ENCODE measurements around the gene AGAP5. TPM values are rescaled to one million over a fixed set of nuclear protein-coding genes. Genes with fewer than 3 reads are reported as not detected.

The AGAP5 gene
- total and polyA plus RNA-seq, 2 of the 13 experiments (the other 11 are each of a cell fraction or from before 2014, with no cell fraction given): 5.3 to 7.9 TPM

DNA sequence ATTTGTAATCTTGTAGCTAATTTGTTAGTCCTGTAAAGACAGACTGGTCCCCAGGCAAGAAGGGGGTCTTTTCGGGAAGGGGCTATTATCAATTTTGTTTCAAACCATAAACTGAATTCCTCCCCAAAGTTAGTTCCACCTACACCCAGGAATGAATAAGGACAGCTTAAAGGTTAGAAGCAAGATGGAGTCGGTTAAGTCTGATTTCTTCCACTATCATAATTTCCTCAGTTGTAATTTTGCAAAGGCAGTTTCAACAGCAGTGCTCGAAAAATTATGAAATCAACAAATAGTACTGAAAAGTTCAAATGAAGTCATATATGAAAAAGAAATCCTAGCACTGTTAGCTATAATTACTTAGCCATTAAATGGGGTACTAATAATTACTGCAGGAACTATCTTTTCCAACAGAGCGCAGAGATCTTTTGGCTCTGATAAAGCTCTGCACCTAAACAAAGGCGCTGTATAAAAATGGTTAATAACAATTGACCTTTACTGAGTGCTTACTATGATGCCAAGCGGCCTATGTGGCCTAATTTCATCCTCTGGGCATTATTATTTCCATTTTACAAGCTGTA is 45.5 kb upstream of the AGAP5 start (continued):
- TF ChIP-seq, protein P1, sequence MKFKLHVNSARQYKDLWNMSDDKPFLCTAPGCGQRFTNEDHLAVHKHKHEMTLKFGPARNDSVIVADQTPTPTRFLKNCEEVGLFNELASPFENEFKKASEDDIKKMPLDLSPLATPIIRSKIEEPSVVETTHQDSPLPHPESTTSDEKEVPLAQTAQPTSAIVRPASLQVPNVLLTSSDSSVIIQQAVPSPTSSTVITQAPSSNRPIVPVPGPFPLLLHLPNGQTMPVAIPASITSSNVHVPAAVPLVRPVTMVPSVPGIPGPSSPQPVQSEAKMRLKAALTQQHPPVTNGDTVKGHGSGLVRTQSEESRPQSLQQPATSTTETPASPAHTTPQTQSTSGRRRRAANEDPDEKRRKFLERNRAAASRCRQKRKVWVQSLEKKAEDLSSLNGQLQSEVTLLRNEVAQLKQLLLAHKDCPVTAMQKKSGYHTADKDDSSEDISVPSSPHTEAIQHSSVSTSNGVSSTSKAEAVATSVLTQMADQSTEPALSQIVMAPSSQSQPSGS (CRISPR knock-in tag; IDR thresholded peaks at IDR 0.05): no peak
- TF ChIP-seq ZMYM2 (CRISPR knock-in tag; IDR thresholded peaks at IDR 0.05): no peak
- TF ChIP-seq KAT2B (IDR thresholded peaks at IDR 0.05; ENCODE audit: borderline replicate concordance, low read depth, low read length): no peak
- no peak; the same call in 1 of the 2 replicates for TF ChIP-seq ZNF558 (CRISPR knock-in tag; IDR thresholded peaks at IDR 0.05; ENCODE audit: borderline replicate concordance)
- TF ChIP-seq AGO2 (optimal IDR thresholded peaks at IDR 0.05; ENCODE audit: low read depth, low read length): no peak
- TF ChIP-seq, protein P2, sequence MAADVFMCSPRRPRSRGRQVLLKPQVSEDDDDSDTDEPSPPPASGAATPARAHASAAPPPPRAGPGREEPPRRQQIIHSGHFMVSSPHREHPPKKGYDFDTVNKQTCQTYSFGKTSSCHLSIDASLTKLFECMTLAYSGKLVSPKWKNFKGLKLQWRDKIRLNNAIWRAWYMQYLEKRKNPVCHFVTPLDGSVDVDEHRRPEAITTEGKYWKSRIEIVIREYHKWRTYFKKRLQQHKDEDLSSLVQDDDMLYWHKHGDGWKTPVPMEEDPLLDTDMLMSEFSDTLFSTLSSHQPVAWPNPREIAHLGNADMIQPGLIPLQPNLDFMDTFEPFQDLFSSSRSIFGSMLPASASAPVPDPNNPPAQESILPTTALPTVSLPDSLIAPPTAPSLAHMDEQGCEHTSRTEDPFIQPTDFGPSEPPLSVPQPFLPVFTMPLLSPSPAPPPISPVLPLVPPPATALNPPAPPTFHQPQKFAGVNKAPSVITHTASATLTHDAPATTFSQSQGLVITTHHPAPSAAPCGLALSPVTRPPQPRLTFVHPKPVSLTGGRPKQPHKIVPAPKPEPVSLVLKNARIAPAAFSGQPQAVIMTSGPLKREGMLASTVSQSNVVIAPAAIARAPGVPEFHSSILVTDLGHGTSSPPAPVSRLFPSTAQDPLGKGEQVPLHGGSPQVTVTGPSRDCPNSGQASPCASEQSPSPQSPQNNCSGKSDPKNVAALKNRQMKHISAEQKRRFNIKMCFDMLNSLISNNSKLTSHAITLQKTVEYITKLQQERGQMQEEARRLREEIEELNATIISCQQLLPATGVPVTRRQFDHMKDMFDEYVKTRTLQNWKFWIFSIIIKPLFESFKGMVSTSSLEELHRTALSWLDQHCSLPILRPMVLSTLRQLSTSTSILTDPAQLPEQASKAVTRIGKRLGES (CRISPR knock-in tag; IDR thresholded peaks at IDR 0.05; ENCODE audit: borderline replicate concordance): no peak
- TF ChIP-seq NFIC (IDR thresholded peaks at IDR 0.05; ENCODE audit: low read length): peak; percentile 50; the same call in 1 of the 2 replicates
- TF ChIP-seq GFI1 (CRISPR knock-in tag; IDR thresholded peaks at IDR 0.05; ENCODE audit: borderline replicate concordance): 0 out of 2 replicates have a peak, but pooled peaks have one; percentile 17
- TF ChIP-seq, protein P3, sequence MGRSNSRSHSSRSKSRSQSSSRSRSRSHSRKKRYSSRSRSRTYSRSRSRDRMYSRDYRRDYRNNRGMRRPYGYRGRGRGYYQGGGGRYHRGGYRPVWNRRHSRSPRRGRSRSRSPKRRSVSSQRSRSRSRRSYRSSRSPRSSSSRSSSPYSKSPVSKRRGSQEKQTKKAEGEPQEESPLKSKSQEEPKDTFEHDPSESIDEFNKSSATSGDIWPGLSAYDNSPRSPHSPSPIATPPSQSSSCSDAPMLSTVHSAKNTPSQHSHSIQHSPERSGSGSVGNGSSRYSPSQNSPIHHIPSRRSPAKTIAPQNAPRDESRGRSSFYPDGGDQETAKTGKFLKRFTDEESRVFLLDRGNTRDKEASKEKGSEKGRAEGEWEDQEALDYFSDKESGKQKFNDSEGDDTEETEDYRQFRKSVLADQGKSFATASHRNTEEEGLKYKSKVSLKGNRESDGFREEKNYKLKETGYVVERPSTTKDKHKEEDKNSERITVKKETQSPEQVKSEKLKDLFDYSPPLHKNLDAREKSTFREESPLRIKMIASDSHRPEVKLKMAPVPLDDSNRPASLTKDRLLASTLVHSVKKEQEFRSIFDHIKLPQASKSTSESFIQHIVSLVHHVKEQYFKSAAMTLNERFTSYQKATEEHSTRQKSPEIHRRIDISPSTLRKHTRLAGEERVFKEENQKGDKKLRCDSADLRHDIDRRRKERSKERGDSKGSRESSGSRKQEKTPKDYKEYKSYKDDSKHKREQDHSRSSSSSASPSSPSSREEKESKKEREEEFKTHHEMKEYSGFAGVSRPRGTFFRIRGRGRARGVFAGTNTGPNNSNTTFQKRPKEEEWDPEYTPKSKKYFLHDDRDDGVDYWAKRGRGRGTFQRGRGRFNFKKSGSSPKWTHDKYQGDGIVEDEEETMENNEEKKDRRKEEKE (IDR thresholded peaks at IDR 0.05): no peak
- no peak for TF ChIP-seq ATF1 (CRISPR knock-in tag; IDR thresholded peaks at IDR 0.05)
- TF ChIP-seq ZNF891 (CRISPR knock-in tag; IDR thresholded peaks at IDR 0.05): no peak
- TF ChIP-seq, protein P4, sequence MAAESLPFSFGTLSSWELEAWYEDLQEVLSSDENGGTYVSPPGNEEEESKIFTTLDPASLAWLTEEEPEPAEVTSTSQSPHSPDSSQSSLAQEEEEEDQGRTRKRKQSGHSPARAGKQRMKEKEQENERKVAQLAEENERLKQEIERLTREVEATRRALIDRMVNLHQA (CRISPR knock-in tag; IDR thresholded peaks at IDR 0.05): no peak
- TF ChIP-seq NAIF1 (CRISPR knock-in tag; IDR thresholded peaks at IDR 0.05; ENCODE audit: borderline replicate concordance): 0 out of 2 replicates have a peak, but pooled peaks have one; percentile 4
- TF ChIP-seq HDAC6 (IDR thresholded peaks at IDR 0.05; ENCODE audit: low read depth, low read length): no peak
- no peak for TF ChIP-seq CHD2 (IDR thresholded peaks at IDR 0.05; ENCODE audit: low read depth, low read length)
- no peak for TF ChIP-seq HES4 (CRISPR knock-in tag; IDR thresholded peaks at IDR 0.05; ENCODE audit: borderline replicate concordance)
- no peak for TF ChIP-seq ZNF451 (CRISPR knock-in tag; IDR thresholded peaks at IDR 0.05)
- TF ChIP-seq ZNF670 (CRISPR knock-in tag; IDR thresholded peaks at IDR 0.05; ENCODE audit: borderline replicate concordance): no peak
- 0 out of 2 replicates have a peak, but pooled peaks have one; percentile 55 for TF ChIP-seq MBD4 (IDR thresholded peaks at IDR 0.05; ENCODE audit: borderline replicate concordance, low read length)
- TF ChIP-seq DR1 (CRISPR knock-in tag; IDR thresholded peaks at IDR 0.05): no peak
- no peak for TF ChIP-seq HMG20B (CRISPR knock-in tag; conservative IDR thresholded peaks at IDR 0.05)
- no peak for TF ChIP-seq TARDBP (CRISPR knock-in tag; IDR thresholded peaks at IDR 0.05)
- no peak for TF ChIP-seq ZFP36 (IDR thresholded peaks at IDR 0.05; ENCODE audit: borderline replicate concordance, low read depth, low read length, partially characterized antibody)
- no peak for TF ChIP-seq SSRP1 (CRISPR knock-in tag; IDR thresholded peaks at IDR 0.05)
- TF ChIP-seq ZNF30 (CRISPR knock-in tag; IDR thresholded peaks at IDR 0.05): no peak

All from HepG2 (cell line).